Right lobe of liver (tissue), 6 donors: ENCODE measurements around the gene SDF4. TPM values are rescaled to one million over a fixed set of nuclear protein-coding genes. Genes with fewer than 3 reads are reported as not detected.
A peak's percentile ranks its signal among the peaks of the same experiment; 100 is the strongest.
"Not testable (repeated sequence)": the region's sequence is repeated elsewhere in the genome, so short reads cannot be mapped to it uniquely, and the experiment has no call there.

ENCODE experiments used
- ATAC-seq, 4 donors: fragments of 200-7000 bp; cut with Tn5 transposase; one replicate each; pipeline ENCODE4 v1.9.1; 2020; ENCODE audit warnings: mild to moderate bottlenecking in 4 of 4, moderate library complexity in 4 of 4
- DNase-seq, 3 donors: peaks; one replicate each; pipeline ENCODE4 v3.0.0-alpha.2; 2020
- H3K27ac ChIP-seq, 3 donors: fragments of 200-600 bp; one replicate each; pipeline ENCODE4 v1.8.0; 2022
- H3K27me3 ChIP-seq, 2 donors: fragments of 200-600 bp; one replicate each; pipeline ENCODE4 v1.8.0; 2022
- H3K36me3 ChIP-seq, 4 donors: fragments of 200-600 bp; sonication (generic) in 1 of 4; one replicate each; pipeline versions ENCODE4 v1.5.1 to v1.8.0; 2017 to 2022; ENCODE audit warnings: control low read depth in 1 of 4
- H3K4me1 ChIP-seq, 4 donors: fragments of 200-600 bp; sonication (generic) in 1 of 4; one replicate each; pipeline versions ENCODE4 v1.5.1 to v1.8.0; 2017 to 2022; ENCODE audit warnings: control low read depth in 1 of 4
- H3K4me3 ChIP-seq, 3 donors: fragments of 200-600 bp; one replicate each; pipeline ENCODE4 v1.8.0; 2022
- H3K9me3 ChIP-seq, 4 donors: fragments of 200-600 bp; sonication (generic) in 1 of 4; one replicate each; pipeline versions ENCODE4 v1.5.1 to v1.8.0; 2017 to 2022; ENCODE audit warnings: control low read depth in 1 of 4
- CTCF ChIP-seq, 4 donors: fragments of 200-600 bp in 3 of 4; fragments of 450-650 bp in 1 of 4; IDR thresholded peaks; one replicate each; pipeline versions ENCODE4 v1.5.1 to v1.8.0; 2016 to 2022; ENCODE audit warnings: antibody characterized with exemption in 4 of 4, mild to moderate bottlenecking in 2 of 4
- POLR2A ChIP-seq: fragments of 450-650 bp; IDR thresholded peaks from one replicate; pipeline ENCODE4 v1.6.1; 2017; ENCODE audit warnings: antibody characterized with exemption, mild to moderate bottlenecking
- WGBS: methylation state at CpG from one replicate; pipeline ENCODE4 v1.1.6; 2018; ENCODE audit warnings: low coverage, low lambda C conversion rate; ENCODE audit not compliant: insufficient coverage; ENCODE audit errors: missing lambda C conversion rate; 5-methylcytosine and 5-hydroxymethylcytosine counted together
- intact Hi-C, 2 donors: fragments of 100-400 bp; cut with DNase I; formaldehyde crosslinking; loops; one replicate each; pipeline versions ENCODE4 v1.11.2 to v1.14.1; 2022
- total RNA-seq, 6 experiments: library from RNA; depleted of rRNA in 2 of 6; stranded (reverse); fragments of >200 nt in 2 of 6; fragmentation: NEBNext Ultra II Directional in 3 of 6; extraction: Animal tissue kit (Norgen Biotek cat#: 25700) in 3 of 6; gene quantifications; one replicate each; pipeline versions ENCODE4 v1.1.0 to v1.2.4, GENCODE V29; 2016 to 2023
- donor health status: DM: no; HTN: yes; CAD: no.
- donor health status: DM: no; HTN: no; CAD: no.
- donor health status: DM: no; HTN: no; CAD: no.
- donor health status: DM: no; HTN: yes; CAD: no.
- donor health status: DM: no; HTN: yes; CAD: no.

Gene SDF4
- total RNA-seq, 6 experiments from 2014 or later, result 112 to 148 (median 142) TPM

GRCh38 chr1:1253972-1254666 is 22.3 kb upstream of the SDF4 start:
- no peaks in the 10 kb centered on the region for H3K4me1 ChIP-seq
- DNase-seq, result no peak
- H3K4me3 ChIP-seq, result no peak overlapping the region
- no peak for TF ChIP-seq CTCF (IDR thresholded peaks at IDR 0.05)
- no peak for TF ChIP-seq POLR2A
- H3K9me3 ChIP-seq, result no peaks in the 10 kb centered on the region
- H3K36me3 ChIP-seq, result peaks cover 0 to 34% (median 11%) of the 10 kb centered on the region in 4 donors
- intact Hi-C loops, result no loop called here
- no peaks in the 10 kb centered on the region for H3K27me3 ChIP-seq
- WGBS, result 90% methylated on average over 14 of the region's 50 CpGs
- no peak for ATAC-seq
- H3K27ac ChIP-seq, result no peak overlapping the region

DNA sequence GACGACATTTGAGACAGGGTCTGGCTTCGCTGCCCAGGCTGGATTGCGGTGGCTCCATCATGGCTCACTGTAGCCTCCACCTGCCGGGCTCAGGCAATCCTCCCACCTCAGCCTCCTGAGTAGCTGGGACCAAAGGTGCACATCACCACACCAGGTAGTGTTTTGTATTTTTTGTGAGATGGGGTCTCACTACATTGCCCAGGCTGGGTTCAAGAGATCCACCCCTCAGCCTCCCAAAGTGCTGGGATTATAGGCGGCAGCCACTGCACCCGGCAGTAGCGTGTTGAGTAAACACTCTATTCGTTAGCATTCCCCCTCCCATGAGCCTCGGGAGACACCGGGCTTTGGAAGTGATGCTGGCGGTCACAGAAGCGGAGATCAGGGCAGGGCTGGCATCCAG is 21.5 kb upstream of the SDF4 start:
- no peaks in the 10 kb centered on the region for H3K27me3 ChIP-seq
- H3K36me3 ChIP-seq, result peaks cover 0 to 34% (median 11%) of the 10 kb centered on the region in 4 donors
- H3K27ac ChIP-seq, result no peak overlapping the region
- ATAC-seq, result no peak
- no peak overlapping the region for H3K4me3 ChIP-seq
- WGBS, result 77% methylated on average over 10 of the region's 12 CpGs
- intact Hi-C loops, result no loop called here
- H3K4me1 ChIP-seq, result no peaks in the 10 kb centered on the region
- no peak for DNase-seq
- no peaks in the 10 kb centered on the region for H3K9me3 ChIP-seq
- TF ChIP-seq CTCF (IDR thresholded peaks at IDR 0.05), result no peak
- TF ChIP-seq POLR2A, result no peak

DNA sequence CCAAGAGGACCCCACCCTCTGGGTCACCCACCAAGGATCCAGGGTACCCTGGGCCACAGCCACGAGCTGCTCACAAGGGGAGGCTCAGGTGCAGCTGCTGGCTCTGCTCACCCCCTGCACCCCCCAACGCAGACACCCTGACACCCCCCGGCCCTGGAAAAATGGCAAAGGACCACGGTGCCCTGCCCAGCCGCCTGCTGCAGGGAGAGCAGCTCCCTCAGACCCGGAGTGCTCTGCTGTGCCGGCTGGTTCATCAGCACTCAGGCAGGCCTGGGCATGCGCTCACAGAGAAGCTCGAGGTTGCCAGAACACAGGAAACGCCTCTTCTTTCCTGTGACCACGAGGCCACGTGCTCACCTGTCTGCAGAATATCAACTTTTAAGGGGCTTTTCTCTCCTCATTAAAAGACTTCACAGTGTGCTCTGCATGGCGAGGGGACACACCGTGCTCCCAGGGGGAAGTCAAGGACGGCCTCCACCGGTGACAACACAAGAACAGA is 19.0 kb upstream of the SDF4 start:
- intact Hi-C loops, result no loop called here
- Histone ChIP-seq H3K27ac (no peak overlapping the region), H3K4me1 (no peaks in the 10 kb centered on the region), H3K9me3 (no peaks in the 10 kb centered on the region), H3K36me3 (peaks cover 0 to 24% (median 8%) of the 10 kb centered on the region in 4 donors), H3K4me3 (no peak overlapping the region), H3K27me3 (no peaks in the 10 kb centered on the region)
- ATAC-seq, result peak; percentile 5 to 48 (median 25)
- TF ChIP-seq POLR2A (no peak), CTCF (IDR thresholded peaks at IDR 0.05) (no peak)
- 72% methylated on average over 11 of the region's 16 CpGs for WGBS
- peak in 2 of 3 donors; percentile 25 to 50 for DNase-seq

DNA sequence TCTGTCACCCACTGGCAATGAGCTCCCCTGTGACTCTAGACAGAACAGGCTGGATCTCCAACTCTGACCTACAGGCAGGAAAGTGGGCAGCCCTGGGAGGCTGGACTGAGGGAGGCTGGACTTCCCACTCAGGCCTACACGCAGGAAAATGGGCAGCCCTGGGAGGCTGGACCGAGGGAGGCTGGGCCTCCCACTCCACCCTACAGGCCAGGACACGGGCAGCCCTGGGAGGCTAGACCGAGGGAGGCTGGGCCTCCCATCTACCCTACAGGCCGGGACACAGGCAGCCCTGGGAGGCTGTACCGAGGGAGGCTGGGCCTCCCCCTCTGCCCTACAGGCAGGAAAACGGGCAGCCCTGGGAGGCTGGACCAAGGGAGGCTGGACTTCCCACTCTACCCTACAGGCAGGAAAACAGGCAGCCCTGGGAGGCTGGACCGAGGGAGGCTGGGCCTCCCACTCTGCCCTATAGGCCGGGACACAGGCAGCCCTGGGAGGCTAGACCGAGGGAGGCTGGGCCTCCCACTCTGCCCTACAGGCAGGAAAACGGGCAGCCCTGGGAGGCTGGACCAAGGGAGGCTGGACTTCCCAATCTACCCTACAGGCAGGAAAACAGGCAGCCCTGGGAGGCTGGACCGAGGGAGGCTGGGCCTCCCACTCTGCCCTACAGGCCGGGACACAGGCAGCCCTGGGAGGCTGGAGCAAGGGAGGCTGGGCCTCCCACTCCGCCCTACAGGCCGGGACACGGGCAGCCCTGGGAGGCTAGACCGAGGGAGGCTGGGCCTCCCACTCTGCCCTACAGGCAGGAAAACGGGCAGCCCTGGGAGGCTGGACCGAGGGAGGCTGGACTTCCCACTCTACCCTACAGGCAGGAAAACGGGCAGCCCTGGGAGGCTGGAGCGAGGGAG is 16.5 kb upstream of the SDF4 start:
- not testable (repeated sequence) for ATAC-seq, H3K9me3 ChIP-seq, H3K27ac ChIP-seq, H3K36me3 ChIP-seq, DNase-seq, H3K27me3 ChIP-seq, H3K4me1 ChIP-seq, H3K4me3 ChIP-seq
- no CpG with 5 or more reads among the region's 21 CpGs for WGBS
- intact Hi-C loops, result loop anchor here in 1 of 2 donors (10.0 kb wide), 1 partner anchor 47 kb away; no protein-coding TSS in a partner anchor
